Ramos (cell line): ENCODE data around the gene HEG1.
"Not testable (repeated sequence)": the region's sequence is repeated elsewhere in the genome, so short reads cannot be mapped to it uniquely, and the experiment has no call there.

Source experiments
- in situ Hi-C: fragments of 300-500 bp; cut with MboI; formaldehyde crosslinking; loops from one replicate; pipeline ENCODE4 v1.14.3; 2022; ENCODE audit warnings: low sequenced_read_pairs; ENCODE audit not compliant: unreplicated experiment

The HEG1 gene, protein sequence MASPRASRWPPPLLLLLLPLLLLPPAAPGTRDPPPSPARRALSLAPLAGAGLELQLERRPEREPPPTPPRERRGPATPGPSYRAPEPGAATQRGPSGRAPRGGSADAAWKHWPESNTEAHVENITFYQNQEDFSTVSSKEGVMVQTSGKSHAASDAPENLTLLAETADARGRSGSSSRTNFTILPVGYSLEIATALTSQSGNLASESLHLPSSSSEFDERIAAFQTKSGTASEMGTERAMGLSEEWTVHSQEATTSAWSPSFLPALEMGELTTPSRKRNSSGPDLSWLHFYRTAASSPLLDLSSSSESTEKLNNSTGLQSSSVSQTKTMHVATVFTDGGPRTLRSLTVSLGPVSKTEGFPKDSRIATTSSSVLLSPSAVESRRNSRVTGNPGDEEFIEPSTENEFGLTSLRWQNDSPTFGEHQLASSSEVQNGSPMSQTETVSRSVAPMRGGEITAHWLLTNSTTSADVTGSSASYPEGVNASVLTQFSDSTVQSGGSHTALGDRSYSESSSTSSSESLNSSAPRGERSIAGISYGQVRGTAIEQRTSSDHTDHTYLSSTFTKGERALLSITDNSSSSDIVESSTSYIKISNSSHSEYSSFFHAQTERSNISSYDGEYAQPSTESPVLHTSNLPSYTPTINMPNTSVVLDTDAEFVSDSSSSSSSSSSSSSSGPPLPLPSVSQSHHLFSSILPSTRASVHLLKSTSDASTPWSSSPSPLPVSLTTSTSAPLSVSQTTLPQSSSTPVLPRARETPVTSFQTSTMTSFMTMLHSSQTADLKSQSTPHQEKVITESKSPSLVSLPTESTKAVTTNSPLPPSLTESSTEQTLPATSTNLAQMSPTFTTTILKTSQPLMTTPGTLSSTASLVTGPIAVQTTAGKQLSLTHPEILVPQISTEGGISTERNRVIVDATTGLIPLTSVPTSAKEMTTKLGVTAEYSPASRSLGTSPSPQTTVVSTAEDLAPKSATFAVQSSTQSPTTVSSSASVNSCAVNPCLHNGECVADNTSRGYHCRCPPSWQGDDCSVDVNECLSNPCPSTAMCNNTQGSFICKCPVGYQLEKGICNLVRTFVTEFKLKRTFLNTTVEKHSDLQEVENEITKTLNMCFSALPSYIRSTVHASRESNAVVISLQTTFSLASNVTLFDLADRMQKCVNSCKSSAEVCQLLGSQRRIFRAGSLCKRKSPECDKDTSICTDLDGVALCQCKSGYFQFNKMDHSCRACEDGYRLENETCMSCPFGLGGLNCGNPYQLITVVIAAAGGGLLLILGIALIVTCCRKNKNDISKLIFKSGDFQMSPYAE (N-terminal part only)

DNA sequence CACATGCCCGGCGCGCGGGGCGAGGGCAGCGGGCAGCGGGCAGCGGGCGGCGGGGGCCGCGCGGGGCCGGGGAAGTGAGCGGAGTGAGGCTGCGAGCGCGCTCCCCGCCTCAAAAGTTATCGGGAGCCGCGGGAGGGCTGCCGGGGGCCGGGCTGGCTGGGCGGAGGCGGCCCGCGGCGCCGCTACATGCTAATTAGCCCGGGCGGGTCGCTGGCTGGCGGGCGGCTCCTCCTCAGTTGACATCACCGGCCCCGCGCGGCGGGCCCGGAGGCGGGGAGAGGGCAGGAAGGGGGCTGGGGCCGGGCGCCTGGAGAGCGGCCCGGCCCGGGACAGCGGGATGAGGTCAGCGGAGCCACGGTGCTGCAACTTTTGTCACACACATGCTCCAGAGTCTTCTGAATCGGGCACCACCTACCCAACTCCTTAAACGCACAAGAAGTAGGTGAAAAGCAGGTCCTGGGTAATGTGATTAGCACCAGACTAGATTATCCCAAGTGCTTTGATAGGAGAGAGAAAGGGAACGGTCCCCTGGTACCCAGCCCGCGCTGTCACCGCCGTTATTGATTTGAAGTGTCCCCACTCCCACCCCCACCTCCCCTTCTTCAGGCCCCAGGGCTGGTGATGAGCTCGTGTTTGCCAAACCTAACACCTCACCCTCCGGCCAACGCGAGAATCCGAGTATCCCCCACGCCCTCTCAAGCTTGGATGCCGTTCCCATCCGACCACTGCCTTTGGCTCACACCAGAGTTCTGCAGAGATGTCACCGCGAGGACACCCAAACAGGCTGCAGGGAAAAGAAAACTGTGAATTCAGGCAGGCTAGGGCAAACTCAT lies at the start of gene HEG1:
Gene HEG1 (minus strand): TSS at position 85 of the 833 bp plus-strand sequence. CDS start 107 bp downstream, outside the sequence.
- in situ Hi-C loops = no loop called here

DNA sequence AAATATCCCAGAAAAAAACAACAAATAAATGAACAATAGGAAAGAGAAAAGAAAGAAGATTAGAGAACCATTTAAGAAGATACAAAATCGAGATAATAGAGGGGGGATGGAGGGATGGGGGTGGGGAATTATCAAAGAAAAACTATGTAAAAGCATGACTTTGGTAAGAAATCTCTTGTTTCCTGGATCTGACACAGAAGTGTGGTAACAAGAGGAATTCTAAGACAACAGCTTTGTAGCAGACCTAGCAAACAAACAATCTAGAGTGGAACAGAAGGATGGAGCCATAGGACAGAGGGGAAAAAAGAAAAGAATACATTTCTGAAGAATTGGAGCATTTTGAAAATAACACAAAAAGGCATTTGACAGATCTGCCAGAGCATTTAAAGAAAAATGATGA lies 49.3 kb upstream of the HEG1 start:
- in situ Hi-C loops = no loop called here

DNA sequence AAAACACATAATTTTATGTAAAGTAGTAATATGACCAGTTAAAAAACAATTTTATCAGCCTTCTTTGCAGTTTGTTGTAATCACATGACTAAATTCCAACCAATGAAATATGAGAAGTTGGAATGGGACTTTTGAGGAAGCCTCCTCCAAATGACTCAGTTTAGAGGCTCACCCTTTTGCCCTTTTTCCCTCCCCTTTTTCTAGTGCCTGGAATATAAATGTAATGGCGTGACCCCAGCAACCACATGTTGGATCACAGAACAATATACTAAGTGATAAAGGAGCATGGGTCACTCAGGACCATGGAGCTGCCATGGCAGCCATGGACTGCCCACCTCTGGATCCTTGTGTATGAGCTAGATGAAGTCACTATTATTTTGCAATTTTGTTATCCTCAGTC lies 48.8 kb upstream of the HEG1 start:
- in situ Hi-C loops = no loop called here

DNA sequence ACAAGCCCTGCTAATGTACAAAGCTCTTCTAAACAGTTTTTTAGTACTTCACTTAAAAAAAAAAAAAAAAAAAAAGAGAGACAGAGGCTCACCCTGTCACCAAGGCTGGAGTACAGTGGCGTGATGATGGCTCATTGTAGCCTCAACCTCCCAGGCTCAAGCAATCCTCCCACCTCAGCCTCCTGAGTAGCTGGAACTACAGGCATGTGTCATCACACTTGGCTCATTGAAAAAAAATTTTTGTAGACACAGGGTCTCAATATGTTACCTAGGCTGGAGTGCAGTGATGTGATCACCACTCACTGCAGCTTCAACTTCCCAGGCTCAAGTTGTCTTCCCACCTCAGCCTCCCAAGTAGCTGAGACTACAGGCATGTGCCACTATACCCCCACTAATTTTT lies 47.6 kb upstream of the HEG1 start:
- in situ Hi-C loops = no loop called here

DNA sequence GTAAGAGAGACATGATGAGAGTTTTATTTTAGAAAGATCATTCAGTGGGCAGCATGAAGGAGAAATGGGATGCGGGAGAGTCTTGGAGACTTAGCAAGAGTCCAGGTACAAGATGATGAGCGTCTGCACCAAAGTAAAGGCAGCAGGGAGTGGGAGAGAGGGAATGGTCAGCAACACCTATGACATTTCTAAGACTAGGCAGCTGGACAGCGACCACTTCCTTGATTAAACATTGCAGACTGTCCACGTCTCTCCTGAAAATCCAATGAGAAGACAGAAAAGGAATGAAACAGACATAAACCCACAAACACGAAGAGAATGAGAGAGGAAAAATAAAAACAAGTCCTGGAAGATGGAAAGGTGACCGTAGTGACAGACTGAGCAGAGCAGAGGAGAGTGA lies 46.7 kb upstream of the HEG1 start:
- in situ Hi-C loops = no loop called here

DNA sequence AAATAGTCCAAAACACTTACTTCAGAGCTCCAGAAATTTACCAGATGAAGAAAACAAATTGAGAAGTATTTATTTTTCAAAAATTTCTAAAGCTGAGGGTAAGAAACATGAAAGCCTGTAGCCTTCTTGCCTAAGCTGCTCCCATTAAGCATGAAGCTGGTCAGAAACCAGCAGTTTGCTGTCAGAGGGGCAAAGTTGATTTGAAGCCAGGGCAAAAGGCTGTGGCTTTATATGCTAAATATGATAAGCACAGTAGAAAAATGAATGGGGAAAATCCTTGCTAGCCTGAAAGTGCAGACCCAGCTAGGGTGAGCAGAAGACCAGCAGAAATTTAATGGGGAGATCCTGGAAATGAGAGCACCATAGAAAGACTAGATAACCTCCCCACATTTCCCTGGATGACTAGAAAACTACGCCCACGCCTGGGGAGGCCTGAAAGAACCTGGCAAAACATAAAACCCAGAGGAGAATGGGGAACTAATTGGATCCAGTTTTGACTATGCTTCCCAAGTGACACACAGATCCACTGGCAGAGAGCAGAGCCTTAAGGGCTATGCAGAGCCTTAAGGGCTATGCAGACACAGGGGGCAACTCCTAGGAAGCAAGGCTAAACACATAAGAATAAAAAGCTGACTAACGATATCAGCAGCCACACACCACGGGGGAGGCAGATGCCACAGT lies 43.0 kb upstream of the HEG1 start:
- in situ Hi-C loops = no loop called here

DNA sequence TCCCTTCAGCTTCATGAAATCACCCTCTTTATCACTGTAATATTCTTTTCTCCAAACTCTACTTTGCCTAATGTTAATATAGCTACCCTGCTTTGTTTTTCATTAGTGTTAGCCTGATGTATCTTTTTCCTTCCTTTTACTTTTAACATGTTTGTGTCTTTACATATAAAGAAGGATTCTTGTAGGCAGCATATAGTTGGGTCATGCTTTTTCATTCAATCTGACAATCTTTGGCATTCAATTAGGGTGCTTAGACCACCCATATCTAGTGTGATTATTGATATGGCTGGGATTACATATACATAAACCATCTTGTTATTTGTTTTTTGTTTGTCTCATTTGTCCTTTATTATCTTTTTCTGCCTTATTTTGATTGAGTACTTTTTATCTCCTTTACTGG lies 34.9 kb upstream of the HEG1 start:
- in situ Hi-C loops = no loop called here

DNA sequence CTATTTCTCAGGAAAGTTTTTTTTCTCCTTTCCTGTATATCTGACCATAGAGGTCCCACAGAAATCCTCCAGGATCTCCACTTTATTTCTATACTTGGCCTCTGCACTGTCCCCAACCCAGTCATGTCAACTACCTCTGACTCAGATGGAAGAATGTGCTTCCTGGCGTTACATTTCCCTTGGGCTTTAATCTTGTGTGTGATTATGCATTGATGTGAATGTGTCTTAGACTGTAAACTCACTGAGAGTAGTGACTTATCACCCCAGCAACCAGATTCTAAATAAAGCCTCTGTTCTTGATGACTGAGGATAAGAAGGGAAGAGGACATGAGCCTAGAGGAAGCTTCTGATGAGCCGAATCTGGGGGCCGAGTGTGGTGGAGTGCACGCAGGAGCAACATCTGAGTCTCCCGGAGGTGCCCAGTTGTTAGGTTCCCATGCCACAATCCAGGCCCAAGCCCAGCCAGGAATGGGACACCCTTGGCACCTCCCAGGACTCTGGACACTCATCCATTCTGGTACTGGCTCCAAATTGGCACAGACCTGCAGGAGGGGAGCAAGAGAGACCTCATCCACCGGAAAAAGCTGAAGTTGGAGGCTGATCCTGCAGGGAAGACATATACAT lies 32.1 kb upstream of the HEG1 start:
- in situ Hi-C loops = no loop called here

DNA sequence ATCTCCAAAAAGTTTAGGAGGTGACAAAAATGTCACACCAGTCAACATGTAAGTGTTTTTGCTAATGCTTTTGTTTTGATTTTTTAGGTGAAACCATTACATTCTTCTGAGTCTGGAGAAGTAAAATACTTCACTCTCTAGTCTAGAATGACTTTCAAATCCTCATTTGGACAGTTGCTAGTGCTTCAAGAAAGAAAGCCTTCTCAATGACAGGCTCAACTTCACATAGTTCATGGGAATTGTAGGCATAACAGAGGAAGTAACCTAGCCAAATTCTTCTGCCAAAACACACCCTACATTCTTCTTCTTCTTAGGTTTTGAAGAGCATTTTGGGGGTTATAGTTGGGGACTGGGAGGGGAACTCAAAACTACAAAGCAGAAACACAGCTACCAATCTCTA lies 29.4 kb upstream of the HEG1 start:
- in situ Hi-C loops = no loop called here

DNA sequence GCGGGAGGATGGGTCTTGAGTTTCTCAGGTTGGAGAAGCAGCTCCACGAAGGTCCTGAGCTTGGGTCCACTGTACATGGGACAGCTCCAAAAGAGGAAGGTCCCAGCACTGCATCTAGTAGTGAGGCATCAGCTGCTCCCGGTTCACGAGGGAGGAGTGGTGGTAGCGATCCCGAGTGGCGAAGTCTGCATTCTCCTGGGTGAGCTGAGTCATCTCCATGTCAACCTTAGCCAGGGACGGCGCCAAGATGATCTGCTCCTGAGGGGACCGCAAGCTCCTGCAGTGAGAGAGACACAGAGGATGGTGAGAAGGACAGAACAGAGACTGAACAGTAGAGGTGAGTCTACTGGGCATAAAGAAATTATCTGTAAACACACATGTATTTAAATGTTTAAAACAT lies 28.0 kb upstream of the HEG1 start:
- in situ Hi-C loops = no loop called here

DNA sequence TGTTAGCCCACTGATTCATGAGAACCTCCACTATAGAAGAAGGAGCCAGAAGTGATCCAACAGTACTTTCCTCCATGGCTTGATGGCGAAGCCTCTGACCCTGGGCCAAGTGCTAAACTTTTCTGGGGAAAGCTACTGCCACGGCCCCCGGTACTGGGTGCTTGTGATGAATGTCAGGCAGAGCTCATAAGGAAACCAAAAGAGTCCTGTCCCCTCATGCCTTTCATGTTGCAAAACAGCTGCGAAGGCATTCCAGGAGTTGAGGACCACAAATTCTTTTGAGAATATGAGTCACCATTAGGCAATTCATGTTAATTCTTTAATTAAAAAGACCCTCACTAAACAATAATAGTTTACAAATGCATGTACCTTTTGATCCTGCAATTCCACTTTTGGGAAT lies 26.5 kb upstream of the HEG1 start:
- in situ Hi-C loops = not testable (repeated sequence)

DNA sequence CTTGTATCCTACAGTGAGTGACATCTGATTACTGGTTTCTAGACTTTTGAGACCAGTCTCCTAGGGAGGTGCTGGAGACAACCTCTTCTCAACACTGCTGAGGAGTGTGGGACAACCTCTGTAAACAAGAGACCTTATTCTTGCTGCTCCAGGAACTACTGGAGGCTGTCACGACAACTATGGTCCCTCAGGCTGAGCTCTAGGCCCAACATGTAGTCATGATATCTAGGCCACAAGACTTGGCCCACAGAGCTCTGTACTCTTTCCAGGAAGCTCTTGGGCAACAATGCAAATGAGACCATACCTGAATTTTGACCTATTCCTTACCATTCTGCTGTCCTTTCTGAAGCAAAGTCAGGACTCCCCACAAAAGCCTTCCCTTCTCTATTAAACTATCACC lies 24.3 kb upstream of the HEG1 start:
- in situ Hi-C loops = no loop called here

DNA sequence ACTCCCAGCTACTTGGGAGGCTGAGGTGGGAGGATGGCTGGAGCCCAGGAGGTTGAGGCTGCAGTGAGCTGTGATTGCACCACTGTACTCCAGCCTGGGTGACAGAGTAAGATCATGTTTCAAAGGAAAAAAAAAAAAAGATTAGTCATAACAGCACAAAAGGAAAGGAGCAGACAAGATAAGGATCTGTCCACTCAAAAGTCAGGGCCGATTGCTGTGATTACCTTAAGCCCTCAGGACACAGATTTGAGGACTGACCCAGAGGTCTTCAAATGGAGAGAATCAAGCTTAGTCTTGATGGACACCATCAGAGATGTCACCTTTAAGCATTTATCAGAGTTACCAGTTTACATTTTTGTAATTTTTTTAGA lies 23.9 kb upstream of the HEG1 start:
- in situ Hi-C loops = no loop called here

DNA sequence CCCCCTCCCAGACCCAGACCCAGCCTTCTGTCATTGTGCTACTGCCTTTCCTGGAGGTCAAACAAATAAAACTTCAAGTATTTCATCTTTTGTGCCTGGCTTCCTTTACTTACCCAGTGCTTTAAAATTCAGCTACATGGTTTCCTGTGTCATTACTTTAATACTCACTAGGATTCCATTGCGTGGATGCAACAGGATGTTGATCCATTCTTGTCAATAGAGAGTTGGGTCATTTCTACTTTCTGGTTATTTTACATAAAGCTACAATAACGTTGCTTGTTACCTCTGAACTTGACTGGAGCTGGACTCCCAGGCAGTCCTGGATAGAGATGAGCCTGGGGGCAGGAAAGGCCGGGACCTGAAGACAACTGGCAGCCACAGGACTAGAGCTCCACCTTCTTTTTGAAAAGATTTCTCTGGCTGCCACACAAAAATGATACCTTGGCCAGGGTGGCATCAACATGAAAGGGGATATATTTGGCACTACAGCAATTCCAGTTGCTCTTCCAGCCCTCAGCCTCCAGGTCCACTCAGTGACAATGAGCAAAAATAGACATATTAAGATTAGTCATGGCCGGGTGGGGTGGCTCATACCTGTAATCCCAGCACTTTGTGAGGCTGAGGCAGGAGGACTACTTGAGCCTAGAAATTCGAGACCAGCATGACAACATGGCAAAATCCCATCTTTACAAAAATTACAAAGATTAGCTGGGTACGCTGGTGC lies 23.3 kb upstream of the HEG1 start:
- in situ Hi-C loops = no loop called here

DNA sequence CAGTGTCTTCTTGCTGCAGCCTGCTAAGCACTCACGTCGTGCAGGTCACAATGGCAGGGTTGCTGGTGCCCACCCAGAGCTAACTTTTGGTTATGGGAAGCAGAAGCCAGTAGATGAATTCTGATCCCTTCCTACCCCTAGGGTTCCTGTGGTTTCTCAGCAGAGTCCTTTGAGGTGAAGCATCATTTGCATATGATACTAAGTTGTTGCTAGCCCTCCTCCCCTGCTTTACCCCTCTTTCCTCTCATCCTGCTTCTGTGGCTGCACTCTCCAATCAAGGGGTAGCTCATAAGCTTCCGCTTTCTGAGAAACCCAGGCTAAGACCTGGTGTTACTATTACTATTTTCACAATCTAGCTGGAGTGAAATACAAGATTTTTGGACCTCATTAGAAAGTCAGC lies 22.1 kb upstream of the HEG1 start:
- in situ Hi-C loops = no loop called here

DNA sequence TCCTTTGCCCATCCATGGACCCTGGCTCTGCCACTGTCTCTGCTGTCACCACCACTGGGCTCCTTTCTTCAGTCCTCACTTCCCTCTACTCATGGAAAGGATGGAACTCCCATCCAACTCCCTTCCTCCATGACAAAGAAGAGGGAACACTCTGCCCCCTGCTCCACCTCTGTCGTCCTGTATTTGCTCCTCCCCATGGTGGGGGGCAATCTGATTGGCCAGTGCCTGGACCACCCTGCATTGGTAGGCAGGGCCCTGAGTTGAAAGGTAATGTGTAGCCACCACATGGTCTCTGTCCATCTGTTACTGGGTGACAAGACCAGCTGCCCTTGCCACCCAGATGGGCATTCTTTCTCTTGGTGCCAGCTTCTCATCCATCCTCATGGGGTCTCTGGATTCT lies 20.7 kb upstream of the HEG1 start:
- in situ Hi-C loops = no loop called here

DNA sequence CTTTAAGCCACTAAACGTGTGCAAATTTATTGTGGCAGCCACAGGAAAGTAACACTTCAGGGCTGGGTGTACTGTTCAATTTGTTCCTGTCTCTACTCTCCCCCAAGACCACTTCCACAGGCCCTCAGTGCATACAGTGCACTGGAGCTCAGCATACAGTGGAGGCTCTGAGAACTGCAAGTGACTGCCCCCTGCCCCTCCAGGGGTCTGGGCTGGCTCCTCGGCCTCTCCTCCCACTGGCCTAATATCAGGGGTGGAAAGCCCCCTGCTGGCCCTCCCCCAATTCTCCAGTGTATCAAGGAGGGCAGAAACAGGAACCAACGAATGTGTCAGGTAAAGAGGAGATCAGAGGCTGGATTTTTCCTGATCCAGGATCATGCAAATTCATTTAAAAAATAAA lies 19.9 kb upstream of the HEG1 start:
- in situ Hi-C loops = no loop called here

DNA sequence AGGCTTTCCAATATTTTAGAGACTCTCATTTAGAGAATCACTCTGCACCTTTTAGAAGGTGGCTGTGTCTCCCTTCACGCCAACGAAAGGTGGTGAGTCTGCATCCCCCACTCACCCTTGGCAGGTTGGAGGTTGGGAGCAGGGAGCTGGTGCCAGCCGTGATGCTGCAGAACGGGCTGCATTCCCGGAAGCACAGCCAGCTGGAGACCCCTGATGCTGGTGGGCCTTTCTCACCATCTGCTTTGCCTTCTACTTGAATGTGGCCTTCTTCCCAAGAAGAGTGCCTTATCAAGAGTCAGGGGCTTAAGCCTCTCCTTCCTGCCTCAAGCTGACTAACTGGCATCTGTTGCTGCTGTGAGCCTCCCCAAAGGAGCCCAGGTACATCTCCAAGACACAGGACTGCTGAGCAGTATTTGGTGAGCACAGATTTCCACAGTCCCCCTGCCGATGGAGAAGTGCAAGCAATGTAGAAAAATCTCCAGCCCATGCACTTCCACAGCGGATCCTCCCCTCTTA lies 17.7 kb upstream of the HEG1 start:
- in situ Hi-C loops = no loop called here
